Panc1 (cell line): Measurements from ENCODE around the gene KRT76. TPM values are rescaled to one million over a fixed set of nuclear protein-coding genes. Genes with fewer than 3 reads are reported as not detected.

ENCODE experiments used
- ATAC-seq: fragments of 200-7000 bp; cut with Tn5 transposase; 2 replicates; pipeline ENCODE4 v1.9.1; 2020; ENCODE audit warnings: mild to moderate bottlenecking, moderate library complexity
- BruUV-seq: library from RNA; stranded (reverse); fragments of 400-500 nt; replicated peaks from 2 replicates; lab custom pipeline; 2021; lab: Mats Ljungman, UMichigan
- CTCF ChIA-PET: fragments of 300-600 bp; sonication (Branson Sonifier 250); formaldehyde crosslinking; loops from one replicate; lab custom pipeline; 2022; ENCODE audit warnings: antibody characterized with exemption; lab: Charles Lee
- POLR2A ChIA-PET: fragments of 300-600 bp; sonication (Branson Sonifier 250); formaldehyde crosslinking; loops from one replicate; lab custom pipeline; 2022; ENCODE audit warnings: antibody characterized with exemption; lab: Charles Lee
- DNase-seq: peaks from one replicate; pipeline ENCODE4 v3.0.0-alpha.2; 2010; ENCODE audit warnings: low read depth, low spot score
- H3K27ac ChIP-seq: 2 replicates; pipeline ENCODE4 v1.5.1; 2011; ENCODE audit warnings: mild to moderate bottlenecking, low read length, inconsistent platforms
- H3K27me3 ChIP-seq: fragments of 200-500 bp; sonication (Bioruptor generic); 2 replicates; pipeline ENCODE4 v1.6.0; 2014; ENCODE audit warnings: low read length, inconsistent platforms; ENCODE audit not compliant: control insufficient read depth, insufficient read depth
- H3K36me3 ChIP-seq: fragments of 200-500 bp; sonication (Bioruptor generic); 2 replicates; pipeline ENCODE4 v1.5.1; 2014; ENCODE audit warnings: inconsistent platforms, mild to moderate bottlenecking, low read length, moderate library complexity; ENCODE audit not compliant: control insufficient read depth, insufficient read depth
- H3K4me1 ChIP-seq: 2 replicates; pipeline ENCODE4 v1.5.1; 2011; ENCODE audit warnings: inconsistent platforms, mild to moderate bottlenecking, low read length, moderate library complexity; ENCODE audit not compliant: control insufficient read depth, insufficient read depth
- H3K4me3 ChIP-seq, 2 experiments: 2 replicates each; pipeline ENCODE4 v1.5.1; 2011 to 2012; ENCODE audit warnings: low read depth in 2 of 2, low read length in 2 of 2, mild to moderate bottlenecking in 2 of 2, inconsistent platforms in 1 of 2, moderate library complexity in 1 of 2
- H3K9me3 ChIP-seq: fragments of 200-500 bp; sonication (Bioruptor generic); 2 replicates; pipeline ENCODE4 v1.5.1; 2014; ENCODE audit warnings: low read depth, mild to moderate bottlenecking, inconsistent platforms, low read length, moderate library complexity; ENCODE audit not compliant: control insufficient read depth, insufficient read depth
- POLR2AphosphoS5 ChIP-seq: IDR thresholded peaks from 2 replicates; pipeline ENCODE4 v1.6.1; 2012; ENCODE audit warnings: mild to moderate bottlenecking, low read depth, low read length, moderate library complexity
- REST ChIP-seq, 2 experiments: IDR thresholded peaks; 2 replicates each; pipeline ENCODE4 v1.6.1; 2011 to 2012; ENCODE audit warnings: low read depth in 2 of 2, control low read depth in 1 of 2, low read length in 1 of 2, mild to moderate bottlenecking in 1 of 2, moderate library complexity in 1 of 2; ENCODE audit not compliant: insufficient read depth in 1 of 2
- SIN3A ChIP-seq: IDR thresholded peaks from 2 replicates; pipeline ENCODE4 v1.6.1; 2012; ENCODE audit warnings: low read depth, mild to moderate bottlenecking, low read length, moderate library complexity, borderline replicate concordance; ENCODE audit not compliant: insufficient read depth
- TCF7L2 ChIP-seq: IDR thresholded peaks from 2 replicates; pipeline ENCODE4 v1.6.1; 2011; ENCODE audit warnings: mild to moderate bottlenecking, low read depth, low read length, inconsistent platforms
- in situ Hi-C: cut with HindIII; loops from 2 replicates; pipeline ENCODE4 v1.10.0; 2016; ENCODE audit warnings: low sequenced_read_pairs, low pct_unique_long_range_greater_than_20kb
- intact Hi-C: fragments of 100-400 bp; cut with micrococcal nuclease; formaldehyde crosslinking; loops from one replicate; pipeline ENCODE4 v1.10.0; 2022; ENCODE audit not compliant: unreplicated experiment
- total RNA-seq: library from RNA; stranded (reverse); gene quantifications from one replicate; pipeline ENCODE4 v1.2.1, GENCODE V29; 2021; ENCODE audit not compliant: unreplicated experiment
- TF ChIP-seq, protein P1 (sequence below): fragments of 450-650 bp; IDR thresholded peaks from 2 replicates; pipeline ENCODE4 v1.5.1; 2017; ENCODE audit warnings: mild to moderate bottlenecking

The KRT76 gene
- total RNA-seq, 1 experiment from 2014 or later = not detected

DNA sequence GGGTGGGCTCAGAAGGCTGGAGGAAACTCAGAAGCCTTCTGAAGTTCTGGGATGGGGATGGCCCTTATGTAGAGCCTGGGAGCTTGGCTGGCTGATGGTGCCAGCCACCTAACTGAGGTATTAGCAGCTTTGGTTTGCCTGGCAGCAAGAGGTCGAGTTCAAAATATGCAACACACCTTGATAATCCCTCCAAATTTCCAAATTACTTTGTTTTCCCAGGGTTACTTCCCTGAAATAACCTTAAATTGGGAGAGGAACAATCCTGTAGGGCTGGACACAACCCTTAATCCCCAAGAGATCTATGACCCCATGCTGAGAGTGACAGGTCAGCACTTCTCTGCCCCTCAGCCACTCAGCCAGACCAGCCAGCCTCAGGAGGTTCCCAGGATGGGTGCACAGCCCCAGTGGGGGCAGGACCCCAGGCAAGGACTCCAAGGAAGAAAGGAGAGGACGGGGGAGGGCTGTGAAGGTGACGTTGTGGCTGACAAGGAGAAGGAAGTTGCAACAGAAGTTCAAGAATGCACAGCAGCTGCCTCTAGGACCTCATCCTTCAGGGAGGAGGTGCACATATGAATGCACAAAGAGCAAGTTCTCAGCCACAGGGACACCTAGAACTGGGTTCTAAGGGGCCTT, 55.2 kb downstream of the KRT76 start:
- ATAC-seq = no peak
- no peak for DNase-seq
- ChIA-PET CTCF (no interaction called here), POLR2A (no interaction called here)
- TF ChIP-seq, protein P1, sequence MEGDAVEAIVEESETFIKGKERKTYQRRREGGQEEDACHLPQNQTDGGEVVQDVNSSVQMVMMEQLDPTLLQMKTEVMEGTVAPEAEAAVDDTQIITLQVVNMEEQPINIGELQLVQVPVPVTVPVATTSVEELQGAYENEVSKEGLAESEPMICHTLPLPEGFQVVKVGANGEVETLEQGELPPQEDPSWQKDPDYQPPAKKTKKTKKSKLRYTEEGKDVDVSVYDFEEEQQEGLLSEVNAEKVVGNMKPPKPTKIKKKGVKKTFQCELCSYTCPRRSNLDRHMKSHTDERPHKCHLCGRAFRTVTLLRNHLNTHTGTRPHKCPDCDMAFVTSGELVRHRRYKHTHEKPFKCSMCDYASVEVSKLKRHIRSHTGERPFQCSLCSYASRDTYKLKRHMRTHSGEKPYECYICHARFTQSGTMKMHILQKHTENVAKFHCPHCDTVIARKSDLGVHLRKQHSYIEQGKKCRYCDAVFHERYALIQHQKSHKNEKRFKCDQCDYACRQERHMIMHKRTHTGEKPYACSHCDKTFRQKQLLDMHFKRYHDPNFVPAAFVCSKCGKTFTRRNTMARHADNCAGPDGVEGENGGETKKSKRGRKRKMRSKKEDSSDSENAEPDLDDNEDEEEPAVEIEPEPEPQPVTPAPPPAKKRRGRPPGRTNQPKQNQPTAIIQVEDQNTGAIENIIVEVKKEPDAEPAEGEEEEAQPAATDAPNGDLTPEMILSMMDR = no peak
- TF ChIP-seq POLR2AphosphoS5 (no peak), SIN3A (no peak), REST (IDR thresholded peaks at IDR 0.05; ENCODE audit: insufficient read depth in 1 of 2, low read depth in 2 of 2, low read length in 1 of 2) (no peak), TCF7L2 (no peak)
- in situ Hi-C loops = no loop called here
- no TSS peak for BruUV-seq
- H3K4me3 ChIP-seq = no peak overlapping the region
- no peaks in the 10 kb centered on the region for H3K9me3 ChIP-seq
- H3K4me1 ChIP-seq = no peaks in the 10 kb centered on the region
- H3K27ac ChIP-seq = no peak overlapping the region
- intact Hi-C loops = no loop called here
- H3K36me3 ChIP-seq = no peaks in the 10 kb centered on the region
- H3K27me3 ChIP-seq = peaks cover 2% of the 10 kb centered on the region; the same call in 1 of the 2 replicates

- no peaks in the 10 kb centered on the region for H3K9me3 ChIP-seq
- POLR2A ChIA-PET = no interaction called here
- no peaks in the 10 kb centered on the region for H3K36me3 ChIP-seq
- H3K4me1 ChIP-seq = no peaks in the 10 kb centered on the region
- intact Hi-C loops (no loop called here), in situ Hi-C loops (no loop called here)
- BruUV-seq = no TSS peak
- no peak for TF ChIP-seq POLR2AphosphoS5
- TF ChIP-seq SIN3A = no peak
- TF ChIP-seq REST (IDR thresholded peaks at IDR 0.05; ENCODE audit: insufficient read depth in 1 of 2, low read depth in 2 of 2, low read length in 1 of 2) = no peak
- no peak for TF ChIP-seq TCF7L2
- TF ChIP-seq, protein P1 = no peak
- H3K27me3 ChIP-seq = no peaks in the 10 kb centered on the region
- no peak overlapping the region for H3K4me3 ChIP-seq
- DNase-seq (no peak), ATAC-seq (no peak)
- CTCF ChIA-PET = interaction anchor here (0.5 kb wide), 1 partner anchor 17 kb away, joined by 3 read pairs; the partner anchor contains the start of gene KRT77
- no peak overlapping the region for H3K27ac ChIP-seq
Measured at GRCh38 chr12:52720365-52720886, 56.7 kb downstream of the KRT76 start.
